Loucy (cell line): ENCODE measurements around the gene C1QTNF5.

Experiments used
- H2AFZ ChIP-seq: fragments of 200-600 bp; sonication (generic); 2 replicates; pipeline ENCODE4 v1.6.0; 2016; ENCODE audit warnings: antibody characterized with exemption, mild to moderate bottlenecking, low read length, moderate library complexity
- H3F3A ChIP-seq: fragments of 200-600 bp; 2 replicates; pipeline ENCODE4 v1.6.0; 2016; ENCODE audit warnings: antibody characterized with exemption, low read depth, mild to moderate bottlenecking
- H3K27me3 ChIP-seq: fragments of 200-600 bp; sonication (generic); 2 replicates; pipeline ENCODE4 v1.6.1; 2014; ENCODE audit warnings: low read length, mild to moderate bottlenecking; ENCODE audit not compliant: insufficient read depth, poor library complexity, severe bottlenecking
- H3K36me3 ChIP-seq: fragments of 200-600 bp; sonication (generic); 2 replicates; pipeline ENCODE4 v1.6.1; 2016; ENCODE audit warnings: low read length; ENCODE audit not compliant: insufficient read depth
- H3K4me1 ChIP-seq: fragments of 200-600 bp; sonication (generic); 2 replicates; pipeline ENCODE4 v1.5.1; 2014; ENCODE audit warnings: low read length, mild to moderate bottlenecking; ENCODE audit not compliant: insufficient read depth, poor library complexity, severe bottlenecking
- H3K4me2 ChIP-seq: fragments of 200-600 bp; sonication (generic); 2 replicates; pipeline ENCODE4 v1.6.0; 2014; ENCODE audit warnings: antibody characterized with exemption, low read length, low read depth, mild to moderate bottlenecking; ENCODE audit not compliant: poor library complexity, severe bottlenecking
- H3K4me3 ChIP-seq: fragments of 200-600 bp; sonication (generic); 2 replicates; pipeline ENCODE4 v1.5.1; 2014; ENCODE audit warnings: low read length, mild to moderate bottlenecking, mixed read lengths; ENCODE audit not compliant: poor library complexity, severe bottlenecking
- H3K79me2 ChIP-seq: fragments of 200-600 bp; sonication (generic); 2 replicates; pipeline ENCODE4 v1.6.1; 2014; ENCODE audit warnings: low read length; ENCODE audit not compliant: insufficient read depth
- H3K9ac ChIP-seq: fragments of 200-600 bp; sonication (generic); 2 replicates; pipeline ENCODE4 v1.6.0; 2014; ENCODE audit warnings: mild to moderate bottlenecking, low read depth, low read length, moderate library complexity; ENCODE audit not compliant: poor library complexity, severe bottlenecking
- H3K9me2 ChIP-seq: fragments of 200-600 bp; sonication (generic); replicated peaks from 2 replicates; pipeline ENCODE4 v1.6.1; 2016; ENCODE audit warnings: low read depth, low read length, mixed read lengths
- H3K9me3 ChIP-seq: fragments of 200-600 bp; sonication (generic); 2 replicates; pipeline ENCODE4 v1.6.1; 2014; ENCODE audit warnings: mild to moderate bottlenecking, antibody characterized with exemption, low read length, low read depth; ENCODE audit not compliant: insufficient read depth
- H4K20me1 ChIP-seq: fragments of 200-600 bp; sonication (generic); 2 replicates; pipeline ENCODE4 v1.6.0; 2014; ENCODE audit warnings: antibody characterized with exemption, low read length, mild to moderate bottlenecking; ENCODE audit not compliant: insufficient read depth, poor library complexity, severe bottlenecking
- EZH2phosphoT487 ChIP-seq: fragments of 200-600 bp; IDR thresholded peaks from 2 replicates; pipeline ENCODE4 v1.6.1; 2018; ENCODE audit warnings: antibody characterized with exemption, mild to moderate bottlenecking, moderate library complexity, borderline replicate concordance
- TF ChIP-seq, protein P1 (sequence below): fragments of 200-600 bp; sonication (generic); conservative IDR thresholded peaks from 2 replicates; pipeline ENCODE4 v1.5.1; 2014; ENCODE audit warnings: mild to moderate bottlenecking, antibody characterized with exemption, low read length

Gene C1QTNF5

DNA sequence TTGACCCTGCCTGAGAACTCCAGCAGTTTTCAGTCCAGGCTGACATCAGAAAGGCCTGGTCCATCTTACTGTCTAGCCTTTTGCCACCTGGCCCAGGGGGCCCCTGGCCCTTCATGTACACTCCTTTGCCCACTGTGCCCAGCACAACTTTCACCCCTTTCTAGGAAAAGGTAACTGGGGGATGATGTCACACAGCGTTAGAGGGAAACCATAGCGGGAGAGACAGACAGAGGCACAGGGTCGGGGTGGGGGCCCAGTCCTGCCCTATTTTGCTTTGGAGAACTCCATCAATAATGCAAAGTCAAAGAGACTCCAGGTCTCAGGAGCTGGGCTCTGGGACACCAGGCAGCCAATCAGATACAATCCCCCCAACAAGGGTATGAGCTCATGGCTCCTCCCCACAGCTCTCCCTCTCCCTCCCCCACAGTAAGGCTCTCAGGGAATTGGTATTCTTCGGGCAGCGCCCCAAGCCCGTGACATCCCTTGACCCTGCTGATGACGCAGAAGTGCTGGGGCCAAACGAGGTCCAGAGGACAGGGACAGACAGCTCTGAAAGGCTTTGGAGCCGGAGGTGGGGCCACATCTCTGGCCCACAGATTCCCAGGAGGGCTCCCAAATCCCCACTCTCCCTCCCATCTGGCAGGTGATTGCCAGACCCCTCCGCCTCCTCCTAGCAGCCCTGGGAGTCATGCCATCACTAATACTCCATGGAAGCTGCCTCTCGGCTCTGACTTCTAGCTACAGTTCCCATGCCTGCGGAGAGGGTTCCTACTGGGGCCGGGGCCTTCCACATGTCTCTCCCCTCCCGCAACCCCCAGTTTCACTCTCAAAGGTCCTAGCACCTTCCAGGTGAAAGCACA lies 34.9 kb upstream of the C1QTNF5 start:
- H4K20me1 ChIP-seq: no peaks in the 10 kb centered on the region
- H3K36me3 ChIP-seq: no peaks in the 10 kb centered on the region
- no peaks in the 10 kb centered on the region for H3K27me3 ChIP-seq
- H3K4me3 ChIP-seq: no peak overlapping the region
- H3K4me2 ChIP-seq: no peak overlapping the region
- H2AFZ ChIP-seq: no peak overlapping the region
- H3K79me2 ChIP-seq: no peaks in the 10 kb centered on the region
- no peaks in the 10 kb centered on the region for H3K9me3 ChIP-seq
- no peaks in the 10 kb centered on the region for H3K9me2 ChIP-seq
- no peaks in the 10 kb centered on the region for H3F3A ChIP-seq
- peaks cover 25% of the 10 kb centered on the region for H3K4me1 ChIP-seq
- TF ChIP-seq EZH2phosphoT487: no peak
- TF ChIP-seq, protein P1, sequence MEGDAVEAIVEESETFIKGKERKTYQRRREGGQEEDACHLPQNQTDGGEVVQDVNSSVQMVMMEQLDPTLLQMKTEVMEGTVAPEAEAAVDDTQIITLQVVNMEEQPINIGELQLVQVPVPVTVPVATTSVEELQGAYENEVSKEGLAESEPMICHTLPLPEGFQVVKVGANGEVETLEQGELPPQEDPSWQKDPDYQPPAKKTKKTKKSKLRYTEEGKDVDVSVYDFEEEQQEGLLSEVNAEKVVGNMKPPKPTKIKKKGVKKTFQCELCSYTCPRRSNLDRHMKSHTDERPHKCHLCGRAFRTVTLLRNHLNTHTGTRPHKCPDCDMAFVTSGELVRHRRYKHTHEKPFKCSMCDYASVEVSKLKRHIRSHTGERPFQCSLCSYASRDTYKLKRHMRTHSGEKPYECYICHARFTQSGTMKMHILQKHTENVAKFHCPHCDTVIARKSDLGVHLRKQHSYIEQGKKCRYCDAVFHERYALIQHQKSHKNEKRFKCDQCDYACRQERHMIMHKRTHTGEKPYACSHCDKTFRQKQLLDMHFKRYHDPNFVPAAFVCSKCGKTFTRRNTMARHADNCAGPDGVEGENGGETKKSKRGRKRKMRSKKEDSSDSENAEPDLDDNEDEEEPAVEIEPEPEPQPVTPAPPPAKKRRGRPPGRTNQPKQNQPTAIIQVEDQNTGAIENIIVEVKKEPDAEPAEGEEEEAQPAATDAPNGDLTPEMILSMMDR: no peak
- peak overlapping the region; percentile 46 for H3K9ac ChIP-seq

- Histone ChIP-seq H3K79me2 (no peaks in the 10 kb centered on the region), H4K20me1 (no peaks in the 10 kb centered on the region), H3K27me3 (no peaks in the 10 kb centered on the region), H3K9ac (no peak overlapping the region), H2AFZ (no peak overlapping the region), H3F3A (no peaks in the 10 kb centered on the region), H3K4me1 (peaks cover 28% of the 10 kb centered on the region), H3K4me3 (no peak overlapping the region), H3K9me2 (no peaks in the 10 kb centered on the region), H3K9me3 (no peaks in the 10 kb centered on the region), H3K4me2 (no peak overlapping the region), H3K36me3 (no peaks in the 10 kb centered on the region)
- TF ChIP-seq, protein P1: no peak
These were observed 34.1 kb upstream of the C1QTNF5 start for GRCh38 chr11:119374632-119375336.

DNA sequence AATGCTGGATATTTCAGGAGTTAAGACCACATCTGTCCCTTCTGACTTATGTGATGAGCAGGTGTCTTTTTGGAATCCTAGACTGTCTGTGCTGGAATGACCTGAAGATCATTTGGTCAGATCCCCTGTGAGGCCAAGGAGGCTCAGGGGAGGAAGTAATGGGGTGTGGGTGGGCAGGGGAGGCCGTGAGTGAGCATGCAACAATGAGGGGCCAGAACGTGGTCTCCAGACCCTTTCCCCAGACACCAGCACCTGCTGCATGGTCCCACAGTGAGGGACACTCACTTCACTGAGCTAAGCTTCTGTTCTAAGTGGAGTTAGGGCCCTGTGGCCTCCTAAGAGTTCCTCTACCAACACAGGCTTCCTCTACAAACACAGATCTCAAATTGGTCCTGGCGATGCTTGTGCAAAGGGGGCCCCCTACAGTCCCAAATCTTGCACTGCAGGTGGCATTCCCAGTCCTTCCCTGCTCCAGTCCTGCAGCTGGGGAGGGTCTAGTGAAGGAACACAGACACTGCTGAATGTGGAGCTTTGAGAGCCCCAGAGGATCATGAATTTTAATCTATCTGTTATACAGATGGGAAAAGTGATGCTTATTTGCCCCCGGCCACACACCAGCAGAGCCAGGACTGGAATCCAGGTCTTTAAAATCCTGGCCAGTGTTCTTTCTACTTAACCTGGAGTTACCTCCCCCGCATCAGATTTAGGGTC lies 33.4 kb upstream of the C1QTNF5 start:
- TF ChIP-seq, protein P1: peak; percentile 98
- TF ChIP-seq EZH2phosphoT487: no peak
- H3K27me3 ChIP-seq: no peaks in the 10 kb centered on the region
- H3K4me3 ChIP-seq: no peak overlapping the region
- H4K20me1 ChIP-seq: no peaks in the 10 kb centered on the region
- H3K4me1 ChIP-seq: peaks cover 28% of the 10 kb centered on the region
- H3K79me2 ChIP-seq: no peaks in the 10 kb centered on the region
- no peak overlapping the region for H3K9ac ChIP-seq
- no peaks in the 10 kb centered on the region for H3K36me3 ChIP-seq
- H3K4me2 ChIP-seq: peak overlapping the region; percentile 11
- no peaks in the 10 kb centered on the region for H3F3A ChIP-seq
- H3K9me2 ChIP-seq: no peaks in the 10 kb centered on the region
- H3K9me3 ChIP-seq: no peaks in the 10 kb centered on the region
- no peak overlapping the region for H2AFZ ChIP-seq
